GM12875 (cell line): ENCODE results near the gene C16orf90.

Source experiments
- H3K4me3 ChIP-seq: one replicate; pipeline ENCODE4 v1.5.1; 2011; ENCODE audit warnings: low read depth, low read length, control low read depth
- CTCF ChIP-seq: IDR thresholded peaks from 2 replicates; pipeline ENCODE4 v1.5.1; 2011; ENCODE audit warnings: low read depth, mild to moderate bottlenecking, control low read depth, inconsistent platforms, low read length, moderate library complexity, borderline replicate concordance; ENCODE audit not compliant: insufficient read depth

Gene C16orf90

GRCh38 chr16:3482659-3483241 lies 12.5 kb downstream of the C16orf90 start:
- H3K4me3 ChIP-seq: no peak overlapping the region
- no peak for TF ChIP-seq CTCF

- H3K4me3 ChIP-seq: no peak overlapping the region
- TF ChIP-seq CTCF: no peak
Observed at GRCh38 chr16:3481696-3482658, 13.3 kb downstream of the C16orf90 start.

- no peak overlapping the region for H3K4me3 ChIP-seq
- TF ChIP-seq CTCF: no peak
Observed at GRCh38 chr16:3480901-3481695, 14.2 kb downstream of the C16orf90 start.

GRCh38 chr16:3479654-3480216 lies 15.6 kb downstream of the C16orf90 start:
- H3K4me3 ChIP-seq: no peak overlapping the region
- no peak for TF ChIP-seq CTCF

- H3K4me3 ChIP-seq: no peak overlapping the region
- TF ChIP-seq CTCF: no peak
Observed at GRCh38 chr16:3478242-3478925, 16.9 kb downstream of the C16orf90 start.

- no peak overlapping the region for H3K4me3 ChIP-seq
- no peak for TF ChIP-seq CTCF
Observed at GRCh38 chr16:3476409-3476808, 18.9 kb downstream of the C16orf90 start.
